ENCODE results near the gene BNC2.

Gene BNC2

DNA sequence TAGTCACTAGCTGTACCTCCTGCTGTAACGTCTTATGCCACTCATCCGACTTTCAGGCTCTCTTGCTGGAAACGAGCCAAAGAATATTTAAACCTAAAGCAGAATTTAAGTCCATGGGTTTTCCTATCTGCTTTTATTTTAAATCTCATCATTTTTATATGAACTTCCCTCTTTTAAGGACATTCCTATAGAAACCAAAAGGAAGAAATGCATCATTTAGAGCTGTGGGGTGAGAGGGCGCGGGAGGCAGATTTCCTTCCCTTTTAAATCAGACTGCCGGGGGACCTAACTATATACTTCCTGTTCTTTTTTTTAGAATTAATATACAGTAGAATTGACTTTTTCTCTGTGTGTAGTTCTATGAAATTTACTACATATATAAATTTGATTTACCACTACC lies 468.8 kb downstream of the BNC2 start:
- TF ChIP-seq SPI1 (IDR thresholded peaks at IDR 0.05; ENCODE audit: borderline replicate concordance, low read depth) (no peak), POLR2AphosphoS5 (IDR thresholded peaks at IDR 0.05; ENCODE audit: low read depth) (no peak), CTCF (IDR thresholded peaks at IDR 0.05; ENCODE audit: insufficient read depth, low read length) (no peak), GABPA (IDR thresholded peaks at IDR 0.05; ENCODE audit: low read depth) (no peak), REST (IDR thresholded peaks at IDR 0.05; ENCODE audit: insufficient replicate concordance, low read depth) (no peak)
- Histone ChIP-seq H3K4me3 (replicated peaks; ENCODE audit: insufficient read depth, low read length) (no peak overlapping the region), H3K27me3 (ENCODE audit: insufficient read depth, poor library complexity, severe bottlenecking) (no peaks in the 10 kb centered on the region), H3K27ac (replicated peaks) (no peak overlapping the region)
- DNase-seq (ENCODE audit: low read depth in 1 of 2, low spot score in 1 of 2): no peak

DNA sequence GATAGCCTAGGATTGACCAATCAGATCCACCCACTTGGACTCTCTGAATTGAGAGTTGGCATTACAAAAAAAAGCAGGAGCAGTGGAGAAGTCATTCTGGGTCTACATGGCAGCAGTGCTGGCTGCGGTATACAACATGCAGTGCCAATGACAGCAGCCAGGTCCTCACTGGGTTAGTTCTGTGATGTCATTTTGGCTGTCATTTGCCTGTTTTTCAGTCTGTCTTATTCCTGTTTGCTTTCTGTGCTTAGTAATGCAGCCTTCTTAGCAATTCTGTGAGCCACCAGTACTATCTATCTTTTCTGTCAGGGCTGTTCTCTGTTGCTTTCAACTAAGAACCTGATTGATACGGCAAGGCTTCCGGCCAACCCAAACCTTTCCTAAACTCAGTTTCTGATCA lies 471.8 kb downstream of the BNC2 start:
- no peak for DNase-seq (ENCODE audit: low read depth in 1 of 2, low spot score in 1 of 2)
- H3K27ac ChIP-seq (replicated peaks): no peak overlapping the region
- TF ChIP-seq SPI1 (IDR thresholded peaks at IDR 0.05; ENCODE audit: borderline replicate concordance, low read depth) (no peak), REST (IDR thresholded peaks at IDR 0.05; ENCODE audit: insufficient replicate concordance, low read depth) (no peak), GABPA (IDR thresholded peaks at IDR 0.05; ENCODE audit: low read depth) (no peak), POLR2AphosphoS5 (IDR thresholded peaks at IDR 0.05; ENCODE audit: low read depth) (no peak), CTCF (IDR thresholded peaks at IDR 0.05; ENCODE audit: insufficient read depth, low read length) (no peak)
- H3K4me3 ChIP-seq (replicated peaks; ENCODE audit: insufficient read depth, low read length): no peak overlapping the region
- no peaks in the 10 kb centered on the region for H3K27me3 ChIP-seq (ENCODE audit: insufficient read depth, poor library complexity, severe bottlenecking)

DNA sequence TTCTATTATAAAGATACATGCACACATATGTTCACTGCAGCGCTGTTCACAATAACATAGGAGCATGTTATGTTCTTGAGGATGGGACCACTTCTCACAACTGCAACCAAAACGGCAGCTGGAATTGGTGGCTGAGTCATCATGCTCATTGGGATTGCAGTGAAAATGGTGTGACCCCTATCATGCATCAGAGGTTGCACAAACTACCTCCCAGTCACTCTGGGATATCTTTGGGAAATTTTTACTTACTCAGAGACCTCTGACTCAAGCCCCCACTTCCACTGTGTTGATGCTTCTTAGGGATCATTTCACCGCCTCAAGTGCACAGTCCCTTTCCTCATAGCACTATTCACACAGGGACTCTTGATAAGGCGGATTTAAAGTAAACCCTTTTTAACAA lies 474.1 kb downstream of the BNC2 start:
- TF ChIP-seq POLR2AphosphoS5 (IDR thresholded peaks at IDR 0.05; ENCODE audit: low read depth): no peak
- TF ChIP-seq SPI1 (IDR thresholded peaks at IDR 0.05; ENCODE audit: borderline replicate concordance, low read depth): no peak
- no peak for TF ChIP-seq CTCF (IDR thresholded peaks at IDR 0.05; ENCODE audit: insufficient read depth, low read length)
- no peak for TF ChIP-seq REST (IDR thresholded peaks at IDR 0.05; ENCODE audit: insufficient replicate concordance, low read depth)
- TF ChIP-seq GABPA (IDR thresholded peaks at IDR 0.05; ENCODE audit: low read depth): no peak
- Histone ChIP-seq H3K4me3 (replicated peaks; ENCODE audit: insufficient read depth, low read length) (no peak overlapping the region), H3K27ac (replicated peaks) (no peak overlapping the region), H3K27me3 (ENCODE audit: insufficient read depth, poor library complexity, severe bottlenecking) (no peaks in the 10 kb centered on the region)
- no peak for DNase-seq (ENCODE audit: low read depth in 1 of 2, low spot score in 1 of 2)
